ENCODE measurements around the gene ARFGAP3.
A peak's percentile ranks its signal among the peaks of the same experiment; 100 is the strongest.

The ARFGAP3 gene

DNA sequence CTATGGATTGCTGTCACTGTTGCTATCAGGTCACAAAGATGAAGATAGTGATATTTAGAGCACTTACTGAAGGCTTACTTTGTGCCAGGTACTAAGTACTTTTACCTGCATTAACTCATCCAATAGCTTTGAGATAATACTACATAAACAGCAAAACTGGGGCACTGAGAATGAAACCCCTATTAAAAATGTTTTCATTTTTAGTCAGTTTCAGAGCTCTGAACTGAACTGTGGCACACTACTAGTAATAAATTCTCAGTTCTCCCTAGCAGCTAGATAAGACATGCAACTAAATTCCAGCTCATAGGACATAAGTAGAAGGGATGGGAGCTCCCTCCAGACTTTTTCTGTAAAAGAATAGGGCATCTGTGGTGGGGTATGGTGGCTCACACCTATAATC is 24.0 kb downstream of the ARFGAP3 start:
- no peak for TF ChIP-seq PAX5 (IDR thresholded peaks at IDR 0.05; ENCODE audit: insufficient read depth, low read length, severe bottlenecking)
- no peak for TF ChIP-seq POLR2A (IDR thresholded peaks at IDR 0.05; ENCODE audit: low read depth, low read length)
- TF ChIP-seq POLR2AphosphoS5 (IDR thresholded peaks at IDR 0.05; ENCODE audit: low read depth, low read length) = no peak
- TF ChIP-seq SPI1 (IDR thresholded peaks at IDR 0.05; ENCODE audit: low read depth, low read length) = peak; percentile 57; the same call in 1 of the 2 replicates
- TF ChIP-seq POU2F2 (IDR thresholded peaks at IDR 0.05; ENCODE audit: low read depth, low read length) = no peak
- no peak for TF ChIP-seq TAF1 (IDR thresholded peaks at IDR 0.05; ENCODE audit: low read depth, low read length)
- peak; percentile 52 for FAIRE-seq
- no peak for DNase-seq (ENCODE audit: insufficient read length, low spot score)

DNA sequence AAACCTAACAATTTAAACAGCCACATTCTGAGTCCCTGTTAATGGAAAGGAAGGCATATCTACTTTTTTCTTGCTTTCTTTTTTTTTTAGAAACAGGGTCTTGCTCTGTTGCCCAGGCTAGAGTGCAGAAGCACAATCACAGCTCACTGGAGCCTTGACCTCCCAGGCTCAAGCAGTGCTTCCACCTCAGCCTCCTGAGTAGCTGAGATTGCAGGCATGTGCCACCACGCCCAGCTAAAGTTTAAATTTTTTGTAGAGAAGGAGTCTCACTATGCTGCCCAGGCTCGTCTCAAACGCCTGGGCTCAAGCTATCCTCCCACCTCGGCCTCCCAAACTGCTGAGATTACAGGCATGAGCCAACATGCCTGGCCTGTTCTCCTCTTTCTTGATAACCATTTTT is 25.4 kb downstream of the ARFGAP3 start:
- TF ChIP-seq PAX5 (IDR thresholded peaks at IDR 0.05; ENCODE audit: insufficient read depth, low read length, severe bottlenecking) = no peak
- no peak for TF ChIP-seq POLR2AphosphoS5 (IDR thresholded peaks at IDR 0.05; ENCODE audit: low read depth, low read length)
- no peak for TF ChIP-seq POLR2A (IDR thresholded peaks at IDR 0.05; ENCODE audit: low read depth, low read length)
- TF ChIP-seq SPI1 (IDR thresholded peaks at IDR 0.05; ENCODE audit: low read depth, low read length) = no peak
- TF ChIP-seq TAF1 (IDR thresholded peaks at IDR 0.05; ENCODE audit: low read depth, low read length) = no peak
- TF ChIP-seq POU2F2 (IDR thresholded peaks at IDR 0.05; ENCODE audit: low read depth, low read length) = no peak
- no peak for DNase-seq (ENCODE audit: insufficient read length, low spot score)
- FAIRE-seq = peak; percentile 13

DNA sequence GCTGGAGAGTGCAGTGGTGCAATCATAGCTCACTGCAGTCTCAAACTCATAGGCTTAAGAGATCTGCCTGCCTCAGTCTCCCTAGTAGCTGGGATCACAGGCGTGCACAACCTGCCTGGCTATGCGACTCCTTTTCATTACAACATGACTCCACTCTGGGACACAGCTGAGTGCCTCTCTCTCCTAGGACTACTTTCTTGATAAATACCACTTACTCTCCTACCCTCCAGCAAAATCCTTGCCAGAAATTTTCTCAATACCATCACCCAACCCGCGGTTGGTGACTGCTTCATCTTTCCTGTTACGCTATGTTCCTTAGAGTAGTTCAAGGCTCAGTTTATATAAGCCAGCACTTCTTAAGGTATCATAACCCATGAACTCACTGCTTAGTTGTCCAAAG is 26.9 kb downstream of the ARFGAP3 start:
- DNase-seq (ENCODE audit: insufficient read length, low spot score) = no peak
- no peak for FAIRE-seq
- TF ChIP-seq POLR2AphosphoS5 (IDR thresholded peaks at IDR 0.05; ENCODE audit: low read depth, low read length) (no peak), TAF1 (IDR thresholded peaks at IDR 0.05; ENCODE audit: low read depth, low read length) (no peak), SPI1 (IDR thresholded peaks at IDR 0.05; ENCODE audit: low read depth, low read length) (no peak), PAX5 (IDR thresholded peaks at IDR 0.05; ENCODE audit: insufficient read depth, low read length, severe bottlenecking) (no peak), POLR2A (IDR thresholded peaks at IDR 0.05; ENCODE audit: low read depth, low read length) (no peak), POU2F2 (IDR thresholded peaks at IDR 0.05; ENCODE audit: low read depth, low read length) (no peak)

DNA sequence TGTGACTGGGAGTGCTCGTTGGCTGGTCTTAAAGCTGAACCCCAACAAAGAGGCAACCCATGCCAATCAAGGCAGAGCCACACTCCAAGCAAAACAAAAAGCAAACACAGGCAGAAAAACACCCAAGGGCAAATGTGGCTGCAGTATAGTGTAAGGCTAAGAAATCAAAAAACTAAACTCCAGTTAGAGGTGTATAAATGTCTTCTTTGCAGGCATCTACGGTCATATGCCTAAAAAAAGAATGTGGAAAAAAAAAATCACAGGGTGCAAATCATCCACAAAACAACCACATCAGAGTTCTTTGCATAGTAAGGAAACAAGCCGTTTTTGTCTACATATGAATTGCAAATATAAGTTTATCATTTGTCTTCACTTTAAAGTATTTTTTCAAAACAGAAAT is 27.8 kb downstream of the ARFGAP3 start:
- DNase-seq (ENCODE audit: insufficient read length, low spot score) = no peak
- TF ChIP-seq POU2F2 (IDR thresholded peaks at IDR 0.05; ENCODE audit: low read depth, low read length) = no peak
- FAIRE-seq = peak; percentile 51

DNA sequence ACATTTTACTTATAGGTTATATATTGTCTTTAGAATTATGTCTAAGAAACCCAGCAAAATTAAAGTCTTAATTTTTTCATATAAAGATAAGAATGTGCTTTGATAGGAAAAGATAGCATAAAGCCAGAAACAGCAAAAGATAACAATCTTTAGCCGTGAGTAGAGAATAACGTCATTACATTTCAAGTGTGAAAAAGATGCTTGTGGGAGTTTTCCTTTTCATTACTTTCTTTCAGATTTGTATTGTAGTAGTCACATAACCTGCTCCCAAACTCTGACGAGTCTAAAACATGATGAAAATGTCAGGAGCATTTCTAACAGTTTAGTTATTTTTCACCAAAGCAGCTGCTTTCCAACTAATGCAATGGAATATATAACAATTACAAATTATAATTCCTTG is 31.3 kb downstream of the ARFGAP3 start:
- TF ChIP-seq POLR2A (IDR thresholded peaks at IDR 0.05; ENCODE audit: low read depth, low read length) (no peak), PAX5 (IDR thresholded peaks at IDR 0.05; ENCODE audit: insufficient read depth, low read length, severe bottlenecking) (no peak)
- DNase-seq (ENCODE audit: insufficient read length, low spot score) (no peak), FAIRE-seq (no peak)

DNA sequence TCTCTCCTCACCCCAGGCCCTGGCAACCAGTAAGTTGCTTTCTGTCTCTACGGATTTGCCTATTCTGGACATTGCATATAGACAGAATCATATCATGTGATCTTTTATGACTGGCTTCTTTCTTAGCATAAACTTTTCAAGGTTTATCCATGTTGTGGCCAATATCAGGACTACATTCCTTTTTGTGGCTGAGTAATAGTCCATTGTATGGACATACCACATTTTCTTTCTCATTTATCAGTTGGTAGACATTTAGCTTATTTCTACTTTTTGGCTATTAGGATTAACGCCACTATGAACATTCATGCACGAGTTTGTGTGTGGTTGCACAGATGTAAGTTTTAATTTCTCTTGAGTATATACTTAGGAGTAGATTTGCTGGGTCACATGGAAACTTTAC is 35.7 kb downstream of the ARFGAP3 start:
- DNase-seq (ENCODE audit: insufficient read length, low spot score) = no peak
- TF ChIP-seq PAX5 (IDR thresholded peaks at IDR 0.05; ENCODE audit: insufficient read depth, low read length, severe bottlenecking) (no peak), POLR2AphosphoS5 (IDR thresholded peaks at IDR 0.05; ENCODE audit: low read depth, low read length) (no peak), POLR2A (IDR thresholded peaks at IDR 0.05; ENCODE audit: low read depth, low read length) (no peak), TAF1 (IDR thresholded peaks at IDR 0.05; ENCODE audit: low read depth, low read length) (no peak)
- FAIRE-seq = no peak

DNA sequence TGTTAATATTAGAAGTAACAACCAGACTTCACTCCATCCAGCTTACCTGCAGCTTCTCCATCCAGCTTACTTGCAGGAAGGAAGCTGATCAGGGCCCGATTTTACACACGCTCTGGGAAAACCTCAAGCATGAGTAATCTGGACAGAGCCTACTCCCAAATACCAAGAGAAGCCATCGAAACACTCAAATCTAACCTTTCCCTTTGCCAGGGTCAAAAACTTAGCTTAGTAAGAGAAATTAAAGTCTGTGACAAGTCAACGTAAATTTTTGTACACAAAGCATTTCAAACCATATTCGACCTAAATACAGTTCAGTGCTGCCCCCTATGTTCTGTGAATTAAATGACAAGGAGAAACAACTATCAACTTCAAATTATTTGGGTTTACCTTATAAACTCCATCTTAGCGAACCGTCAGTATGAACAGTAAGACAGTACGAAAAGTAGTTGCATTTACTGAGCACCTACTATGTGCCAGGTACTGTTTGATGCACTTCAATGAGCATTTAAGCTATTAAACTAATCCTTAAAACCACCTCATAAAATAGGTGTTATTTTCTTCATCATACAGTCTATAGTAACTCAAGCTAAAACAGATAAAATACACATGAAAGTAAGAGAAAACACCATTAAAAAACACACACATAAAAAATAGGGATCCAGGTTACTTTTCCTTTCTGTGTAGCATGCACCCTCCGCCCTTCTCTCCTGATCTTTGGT is 36.9 kb downstream of the ARFGAP3 start:
- TF ChIP-seq POLR2AphosphoS5 (IDR thresholded peaks at IDR 0.05; ENCODE audit: low read depth, low read length) (no peak), TAF1 (IDR thresholded peaks at IDR 0.05; ENCODE audit: low read depth, low read length) (no peak), POU2F2 (IDR thresholded peaks at IDR 0.05; ENCODE audit: low read depth, low read length) (no peak), POLR2A (IDR thresholded peaks at IDR 0.05; ENCODE audit: low read depth, low read length) (no peak)
- peak; percentile 66 for FAIRE-seq
- DNase-seq (ENCODE audit: insufficient read length, low spot score) = no peak

DNA sequence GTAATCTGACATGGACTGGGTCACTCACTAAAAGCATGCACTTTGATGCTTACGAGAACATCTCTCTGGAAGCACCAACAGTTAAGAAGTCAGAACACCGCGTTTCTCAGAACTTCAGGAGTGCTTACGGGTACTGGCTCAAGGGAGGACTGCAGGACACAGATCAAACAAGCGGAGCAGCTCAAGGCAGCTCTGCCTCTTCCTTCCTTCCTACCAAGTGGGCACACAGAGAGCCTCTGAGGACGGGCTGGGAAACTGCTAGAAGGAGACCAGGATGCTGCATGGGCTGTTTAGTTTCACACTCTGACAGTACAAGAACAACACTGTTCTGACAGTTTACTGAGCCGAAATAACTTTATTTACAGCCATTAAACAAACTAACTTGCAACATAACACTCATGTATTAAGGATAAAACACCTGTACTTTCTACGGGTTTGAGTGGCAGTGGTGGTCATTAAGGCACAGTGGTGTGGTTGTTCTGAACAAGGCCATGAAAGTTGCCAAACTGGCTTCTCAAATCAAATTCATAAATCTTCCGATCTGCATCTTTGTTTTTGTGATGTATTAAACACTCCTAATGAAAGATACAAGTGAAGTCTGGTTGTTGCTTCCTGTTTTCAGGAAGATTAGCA is 37.5 kb downstream of the ARFGAP3 start:
- FAIRE-seq (peak; percentile 23), DNase-seq (ENCODE audit: insufficient read length, low spot score) (no peak)
- TF ChIP-seq POLR2AphosphoS5 (IDR thresholded peaks at IDR 0.05; ENCODE audit: low read depth, low read length) (no peak), TAF1 (IDR thresholded peaks at IDR 0.05; ENCODE audit: low read depth, low read length) (no peak), POU2F2 (IDR thresholded peaks at IDR 0.05; ENCODE audit: low read depth, low read length) (no peak), PAX5 (IDR thresholded peaks at IDR 0.05; ENCODE audit: insufficient read depth, low read length, severe bottlenecking) (no peak), POLR2A (IDR thresholded peaks at IDR 0.05; ENCODE audit: low read depth, low read length) (no peak), SPI1 (IDR thresholded peaks at IDR 0.05; ENCODE audit: low read depth, low read length) (no peak)

DNA sequence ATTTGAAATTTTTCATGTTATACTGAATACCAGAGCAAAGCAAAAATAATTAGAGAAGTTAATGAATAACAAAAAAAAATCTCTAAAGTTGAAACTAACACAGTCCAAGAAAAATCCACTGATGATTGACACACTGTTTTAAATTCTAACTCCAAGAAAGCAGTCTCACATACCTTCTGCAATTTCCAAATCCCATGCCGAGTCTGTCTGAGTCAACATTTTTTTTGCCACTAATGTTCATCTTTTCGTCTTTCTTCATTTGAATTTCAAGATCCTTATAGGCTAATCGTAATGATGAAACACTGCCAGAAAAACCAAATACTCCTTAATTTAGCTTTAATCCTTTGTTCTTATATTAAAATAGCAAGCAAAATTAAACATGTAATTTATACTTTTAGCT is 39.5 kb downstream of the ARFGAP3 start:
- DNase-seq (ENCODE audit: insufficient read length, low spot score) = no peak

DNA sequence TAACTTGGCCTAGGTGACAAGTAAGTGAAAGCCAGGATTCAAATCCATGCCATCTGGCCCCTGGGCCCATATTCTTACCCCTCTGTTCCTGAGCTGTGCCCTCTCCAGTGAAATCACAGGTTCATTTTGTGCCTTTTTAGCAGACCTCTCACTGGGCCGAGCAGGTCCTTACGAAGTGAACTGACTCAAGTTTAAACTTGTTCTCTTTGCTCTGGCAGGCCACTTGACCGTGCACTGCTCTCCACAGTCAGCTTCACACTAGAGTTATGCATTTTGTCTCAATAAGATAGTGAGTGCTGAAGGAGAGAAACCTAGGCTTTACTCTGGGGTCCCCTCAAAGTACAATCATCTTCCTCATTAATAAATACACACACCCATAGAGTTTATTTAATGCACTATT is 40.7 kb downstream of the ARFGAP3 start:
- DNase-seq (ENCODE audit: insufficient read length, low spot score) = no peak
- FAIRE-seq = peak; percentile 23
- TF ChIP-seq POLR2AphosphoS5 (IDR thresholded peaks at IDR 0.05; ENCODE audit: low read depth, low read length) = no peak
- no peak for TF ChIP-seq TAF1 (IDR thresholded peaks at IDR 0.05; ENCODE audit: low read depth, low read length)
- no peak for TF ChIP-seq PAX5 (IDR thresholded peaks at IDR 0.05; ENCODE audit: insufficient read depth, low read length, severe bottlenecking)
- no peak for TF ChIP-seq POLR2A (IDR thresholded peaks at IDR 0.05; ENCODE audit: low read depth, low read length)
- TF ChIP-seq POU2F2 (IDR thresholded peaks at IDR 0.05; ENCODE audit: low read depth, low read length) = no peak
- TF ChIP-seq SPI1 (IDR thresholded peaks at IDR 0.05; ENCODE audit: low read depth, low read length) = no peak

More for the DNA sequence above, 39.5 kb downstream of the ARFGAP3 start:
- no peak for FAIRE-seq
- TF ChIP-seq POLR2AphosphoS5 (IDR thresholded peaks at IDR 0.05; ENCODE audit: low read depth, low read length) (no peak), POU2F2 (IDR thresholded peaks at IDR 0.05; ENCODE audit: low read depth, low read length) (no peak), POLR2A (IDR thresholded peaks at IDR 0.05; ENCODE audit: low read depth, low read length) (no peak), PAX5 (IDR thresholded peaks at IDR 0.05; ENCODE audit: insufficient read depth, low read length, severe bottlenecking) (no peak)

Measured in GM12891 (cell line).